WTC11 (cell line): ENCODE measurements around the gene ABCB8. TPM values are rescaled to one million over a fixed set of nuclear protein-coding genes. Genes with fewer than 3 reads are reported as not detected.

Source experiments
- ATAC-seq: fragments of 200-7000 bp; cut with Tn5 transposase; 2 replicates; pipeline ENCODE4 v1.10.0; 2021; ENCODE audit warnings: mild to moderate bottlenecking, moderate library complexity
- CTCF ChIA-PET: fragments of 300-600 bp; sonication (Branson Sonifier 250); formaldehyde crosslinking; loops from one replicate; lab custom pipeline; 2021; ENCODE audit warnings: antibody characterized with exemption; lab: Charles Lee
- POLR2A ChIA-PET: fragments of 350-600 bp; sonication (Branson Sonifier 250); formaldehyde crosslinking; loops from one replicate; lab custom pipeline; 2021; ENCODE audit warnings: antibody characterized with exemption; lab: Charles Lee
- DNase-seq: peaks from one replicate; pipeline ENCODE4 v3.0.0; 2021; ENCODE audit warnings: low spot score
- H3K27ac Mint-ChIP-seq: 2 replicates; pipeline ENCODE4 v1.8.0; 2021; ENCODE audit warnings: mixed read lengths
- H3K27me3 Mint-ChIP-seq: 2 replicates; pipeline ENCODE4 v1.8.0; 2021; ENCODE audit warnings: low read depth, mild to moderate bottlenecking, moderate library complexity, mixed read lengths
- H3K36me3 Mint-ChIP-seq: 2 replicates; pipeline ENCODE4 v1.8.0; 2021; ENCODE audit warnings: mixed read lengths
- H3K4me1 Mint-ChIP-seq: 2 replicates; pipeline ENCODE4 v1.8.0; 2022; ENCODE audit warnings: mixed read lengths
- H3K4me3 Mint-ChIP-seq: 2 replicates; pipeline ENCODE4 v1.8.0; 2021; ENCODE audit warnings: mild to moderate bottlenecking, moderate library complexity, mixed read lengths
- H3K9me3 Mint-ChIP-seq: 2 replicates; pipeline ENCODE4 v1.8.0; 2021; ENCODE audit warnings: mixed read lengths
- HMGA2 ChIP-seq: fragments of 250-450 bp; sonication (Bioruptor Pico); IDR thresholded peaks from 2 replicates; pipeline ENCODE4 v1.4.0; 2021; ENCODE audit warnings: mild to moderate bottlenecking, moderate library complexity
- ZNF121 ChIP-seq: sonication (generic); formaldehyde crosslinking; IDR thresholded peaks from 2 replicates; pipeline ENCODE4 v1.8.0; 2023; ENCODE audit warnings: missing genetic modification reagents
- ZNF219 ChIP-seq: sonication (generic); formaldehyde crosslinking; IDR thresholded peaks from 2 replicates; pipeline ENCODE4 v1.8.0; 2023; ENCODE audit warnings: missing genetic modification reagents, mild to moderate bottlenecking, borderline replicate concordance
- ZNF232 ChIP-seq: sonication (generic); formaldehyde crosslinking; IDR thresholded peaks from 2 replicates; pipeline ENCODE4 v1.8.0; 2022; ENCODE audit warnings: mild to moderate bottlenecking, missing genetic modification reagents
- ZNF317 ChIP-seq: sonication (generic); formaldehyde crosslinking; IDR thresholded peaks from 2 replicates; pipeline ENCODE4 v1.8.1; 2023; ENCODE audit warnings: low read depth, mild to moderate bottlenecking, moderate library complexity, missing genetic modification reagents, borderline replicate concordance
- ZNF396 ChIP-seq: fragments of 250-450 bp; sonication (Bioruptor Pico); IDR thresholded peaks from 2 replicates; pipeline ENCODE4 v1.8.0; 2021; ENCODE audit warnings: mild to moderate bottlenecking, moderate library complexity, borderline replicate concordance
- ZNF416 ChIP-seq: fragments of 250-450 bp; sonication (Bioruptor Pico); IDR thresholded peaks from 2 replicates; pipeline ENCODE4 v1.9.0; 2021; ENCODE audit warnings: mild to moderate bottlenecking, inconsistent platforms
- ZNF423 ChIP-seq: fragments of 250-450 bp; sonication (Bioruptor Pico); IDR thresholded peaks from 2 replicates; pipeline ENCODE4 v2.1.2; 2022; ENCODE audit warnings: mild to moderate bottlenecking, moderate library complexity
- total RNA-seq: library from RNA; stranded (reverse); gene quantifications from 3 replicates; pipeline ENCODE4 v1.2.3, GENCODE V29; 2021
- TF ChIP-seq, protein P1 (sequence below): fragments of 250-450 bp; sonication (Bioruptor Pico); IDR thresholded peaks from 2 replicates; pipeline ENCODE4 v1.9.0; 2021; ENCODE audit warnings: moderate library complexity, mild to moderate bottlenecking, inconsistent platforms, borderline replicate concordance
- TF ChIP-seq, protein P2 (sequence below): fragments of 250-450 bp; sonication (Bioruptor Pico); IDR thresholded peaks from 2 replicates; pipeline ENCODE4 v1.9.0; 2021; ENCODE audit warnings: mild to moderate bottlenecking
- TF ChIP-seq, protein P3 (sequence below): fragments of 250-450 bp; sonication (Bioruptor Pico); IDR thresholded peaks from 2 replicates; pipeline ENCODE4 v1.9.0; 2021; ENCODE audit warnings: mild to moderate bottlenecking, borderline replicate concordance
- TF ChIP-seq, protein P4 (sequence below): sonication (generic); formaldehyde crosslinking; IDR thresholded peaks from 2 replicates; pipeline ENCODE4 v1.8.0; 2022; ENCODE audit warnings: mild to moderate bottlenecking, missing genetic modification reagents
- TF ChIP-seq, protein P5 (sequence below): fragments of 250-450 bp; sonication (Bioruptor Pico); IDR thresholded peaks from 2 replicates; pipeline ENCODE4 v1.8.0; 2021; ENCODE audit warnings: mild to moderate bottlenecking
- TF ChIP-seq, protein P6 (sequence below): sonication (generic); formaldehyde crosslinking; IDR thresholded peaks from 2 replicates; pipeline ENCODE4 v1.8.1; 2023; ENCODE audit warnings: mild to moderate bottlenecking, missing genetic modification reagents, moderate library complexity
- TF ChIP-seq, protein P7 (sequence below): sonication (generic); formaldehyde crosslinking; IDR thresholded peaks from 2 replicates; pipeline ENCODE4 v1.8.1; 2022; ENCODE audit warnings: mild to moderate bottlenecking, moderate library complexity, missing genetic modification reagents

Gene ABCB8
- total RNA-seq, 1 experiment from 2014 or later: 35.9 TPM

DNA sequence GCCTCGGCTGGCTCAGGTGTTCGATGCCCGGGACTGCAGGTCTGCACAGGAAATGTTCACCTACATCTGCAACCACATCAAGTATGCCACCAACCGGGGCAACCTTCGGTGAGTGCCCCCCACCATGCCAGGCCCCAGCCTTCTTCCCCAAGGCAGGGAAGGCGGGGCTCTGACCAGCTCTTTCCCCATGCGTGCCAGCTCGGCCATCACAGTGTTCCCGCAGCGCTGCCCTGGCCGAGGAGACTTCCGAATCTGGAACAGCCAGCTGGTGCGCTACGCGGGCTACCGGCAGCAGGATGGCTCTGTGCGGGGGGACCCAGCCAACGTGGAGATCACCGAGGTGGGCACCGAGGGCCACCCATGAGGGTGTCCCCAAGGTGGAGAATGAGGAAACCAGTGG, 29.9 kb upstream of the ABCB8 start:
- peaks cover 7% of the 10 kb centered on the region; the same call in 1 of the 2 replicates for H3K4me1 Mint-ChIP-seq
- no peaks in the 10 kb centered on the region for H3K9me3 Mint-ChIP-seq
- DNase-seq (no peak), ATAC-seq (no peak)
- TF ChIP-seq ZNF219: no peak
- TF ChIP-seq, protein P1, sequence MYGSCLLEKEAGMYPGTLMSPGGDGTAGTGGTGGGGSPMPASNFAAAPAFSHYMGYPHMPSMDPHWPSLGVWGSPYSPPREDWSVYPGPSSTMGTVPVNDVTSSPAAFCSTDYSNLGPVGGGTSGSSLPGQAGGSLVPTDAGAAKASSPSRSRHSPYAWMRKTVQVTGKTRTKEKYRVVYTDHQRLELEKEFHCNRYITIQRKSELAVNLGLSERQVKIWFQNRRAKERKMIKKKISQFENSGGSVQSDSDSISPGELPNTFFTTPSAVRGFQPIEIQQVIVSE (CRISPR knock-in tag): no peak
- TF ChIP-seq, protein P2, sequence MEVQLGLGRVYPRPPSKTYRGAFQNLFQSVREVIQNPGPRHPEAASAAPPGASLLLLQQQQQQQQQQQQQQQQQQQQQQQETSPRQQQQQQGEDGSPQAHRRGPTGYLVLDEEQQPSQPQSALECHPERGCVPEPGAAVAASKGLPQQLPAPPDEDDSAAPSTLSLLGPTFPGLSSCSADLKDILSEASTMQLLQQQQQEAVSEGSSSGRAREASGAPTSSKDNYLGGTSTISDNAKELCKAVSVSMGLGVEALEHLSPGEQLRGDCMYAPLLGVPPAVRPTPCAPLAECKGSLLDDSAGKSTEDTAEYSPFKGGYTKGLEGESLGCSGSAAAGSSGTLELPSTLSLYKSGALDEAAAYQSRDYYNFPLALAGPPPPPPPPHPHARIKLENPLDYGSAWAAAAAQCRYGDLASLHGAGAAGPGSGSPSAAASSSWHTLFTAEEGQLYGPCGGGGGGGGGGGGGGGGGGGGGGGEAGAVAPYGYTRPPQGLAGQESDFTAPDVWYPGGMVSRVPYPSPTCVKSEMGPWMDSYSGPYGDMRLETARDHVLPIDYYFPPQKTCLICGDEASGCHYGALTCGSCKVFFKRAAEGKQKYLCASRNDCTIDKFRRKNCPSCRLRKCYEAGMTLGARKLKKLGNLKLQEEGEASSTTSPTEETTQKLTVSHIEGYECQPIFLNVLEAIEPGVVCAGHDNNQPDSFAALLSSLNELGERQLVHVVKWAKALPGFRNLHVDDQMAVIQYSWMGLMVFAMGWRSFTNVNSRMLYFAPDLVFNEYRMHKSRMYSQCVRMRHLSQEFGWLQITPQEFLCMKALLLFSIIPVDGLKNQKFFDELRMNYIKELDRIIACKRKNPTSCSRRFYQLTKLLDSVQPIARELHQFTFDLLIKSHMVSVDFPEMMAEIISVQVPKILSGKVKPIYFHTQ (CRISPR knock-in tag): no peak
- TF ChIP-seq, protein P3, sequence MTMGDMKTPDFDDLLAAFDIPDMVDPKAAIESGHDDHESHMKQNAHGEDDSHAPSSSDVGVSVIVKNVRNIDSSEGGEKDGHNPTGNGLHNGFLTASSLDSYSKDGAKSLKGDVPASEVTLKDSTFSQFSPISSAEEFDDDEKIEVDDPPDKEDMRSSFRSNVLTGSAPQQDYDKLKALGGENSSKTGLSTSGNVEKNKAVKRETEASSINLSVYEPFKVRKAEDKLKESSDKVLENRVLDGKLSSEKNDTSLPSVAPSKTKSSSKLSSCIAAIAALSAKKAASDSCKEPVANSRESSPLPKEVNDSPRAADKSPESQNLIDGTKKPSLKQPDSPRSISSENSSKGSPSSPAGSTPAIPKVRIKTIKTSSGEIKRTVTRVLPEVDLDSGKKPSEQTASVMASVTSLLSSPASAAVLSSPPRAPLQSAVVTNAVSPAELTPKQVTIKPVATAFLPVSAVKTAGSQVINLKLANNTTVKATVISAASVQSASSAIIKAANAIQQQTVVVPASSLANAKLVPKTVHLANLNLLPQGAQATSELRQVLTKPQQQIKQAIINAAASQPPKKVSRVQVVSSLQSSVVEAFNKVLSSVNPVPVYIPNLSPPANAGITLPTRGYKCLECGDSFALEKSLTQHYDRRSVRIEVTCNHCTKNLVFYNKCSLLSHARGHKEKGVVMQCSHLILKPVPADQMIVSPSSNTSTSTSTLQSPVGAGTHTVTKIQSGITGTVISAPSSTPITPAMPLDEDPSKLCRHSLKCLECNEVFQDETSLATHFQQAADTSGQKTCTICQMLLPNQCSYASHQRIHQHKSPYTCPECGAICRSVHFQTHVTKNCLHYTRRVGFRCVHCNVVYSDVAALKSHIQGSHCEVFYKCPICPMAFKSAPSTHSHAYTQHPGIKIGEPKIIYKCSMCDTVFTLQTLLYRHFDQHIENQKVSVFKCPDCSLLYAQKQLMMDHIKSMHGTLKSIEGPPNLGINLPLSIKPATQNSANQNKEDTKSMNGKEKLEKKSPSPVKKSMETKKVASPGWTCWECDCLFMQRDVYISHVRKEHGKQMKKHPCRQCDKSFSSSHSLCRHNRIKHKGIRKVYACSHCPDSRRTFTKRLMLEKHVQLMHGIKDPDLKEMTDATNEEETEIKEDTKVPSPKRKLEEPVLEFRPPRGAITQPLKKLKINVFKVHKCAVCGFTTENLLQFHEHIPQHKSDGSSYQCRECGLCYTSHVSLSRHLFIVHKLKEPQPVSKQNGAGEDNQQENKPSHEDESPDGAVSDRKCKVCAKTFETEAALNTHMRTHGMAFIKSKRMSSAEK: no peak
- TF ChIP-seq, protein P4, sequence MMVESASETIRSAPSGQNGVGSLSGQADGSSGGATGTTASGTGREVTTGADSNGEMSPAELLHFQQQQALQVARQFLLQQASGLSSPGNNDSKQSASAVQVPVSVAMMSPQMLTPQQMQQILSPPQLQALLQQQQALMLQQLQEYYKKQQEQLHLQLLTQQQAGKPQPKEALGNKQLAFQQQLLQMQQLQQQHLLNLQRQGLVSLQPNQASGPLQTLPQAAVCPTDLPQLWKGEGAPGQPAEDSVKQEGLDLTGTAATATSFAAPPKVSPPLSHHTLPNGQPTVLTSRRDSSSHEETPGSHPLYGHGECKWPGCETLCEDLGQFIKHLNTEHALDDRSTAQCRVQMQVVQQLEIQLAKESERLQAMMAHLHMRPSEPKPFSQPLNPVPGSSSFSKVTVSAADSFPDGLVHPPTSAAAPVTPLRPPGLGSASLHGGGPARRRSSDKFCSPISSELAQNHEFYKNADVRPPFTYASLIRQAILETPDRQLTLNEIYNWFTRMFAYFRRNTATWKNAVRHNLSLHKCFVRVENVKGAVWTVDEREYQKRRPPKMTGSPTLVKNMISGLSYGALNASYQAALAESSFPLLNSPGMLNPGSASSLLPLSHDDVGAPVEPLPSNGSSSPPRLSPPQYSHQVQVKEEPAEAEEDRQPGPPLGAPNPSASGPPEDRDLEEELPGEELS (CRISPR knock-in tag): no peak
- no peak for TF ChIP-seq ZNF396 (CRISPR knock-in tag)
- no peak for TF ChIP-seq HMGA2 (CRISPR knock-in tag)
- H3K4me3 Mint-ChIP-seq: no peak overlapping the region
- CTCF ChIA-PET: interaction anchor here (2.1 to 5.5 kb wide), 2 partner anchors 10 to 11 kb away, joined by 6 to 61 read pairs; no protein-coding TSS in a partner anchor
- H3K36me3 Mint-ChIP-seq: no peaks in the 10 kb centered on the region
- H3K27me3 Mint-ChIP-seq: peaks cover 2% of the 10 kb centered on the region; the same call in 1 of the 2 replicates
- no peak overlapping the region for H3K27ac Mint-ChIP-seq
- POLR2A ChIA-PET: no interaction called here

DNA sequence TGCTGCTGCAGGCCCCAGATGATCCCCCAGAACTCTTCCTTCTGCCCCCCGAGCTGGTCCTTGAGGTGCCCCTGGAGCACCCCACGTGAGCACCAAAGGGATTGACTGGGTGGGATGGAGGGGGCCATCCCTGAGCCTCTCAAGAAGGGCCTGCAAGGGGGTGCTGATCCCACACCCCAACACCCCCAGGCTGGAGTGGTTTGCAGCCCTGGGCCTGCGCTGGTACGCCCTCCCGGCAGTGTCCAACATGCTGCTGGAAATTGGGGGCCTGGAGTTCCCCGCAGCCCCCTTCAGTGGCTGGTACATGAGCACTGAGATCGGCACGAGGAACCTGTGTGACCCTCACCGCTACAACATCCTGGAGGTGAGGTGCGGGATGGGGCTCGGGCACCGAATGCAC, 29.2 kb upstream of the ABCB8 start:
- Mint-ChIP-seq H3K4me1 (peaks cover 4% of the 10 kb centered on the region; the same call in 1 of the 2 replicates), H3K9me3 (no peaks in the 10 kb centered on the region), H3K4me3 (no peak overlapping the region), H3K27me3 (peaks cover 2% of the 10 kb centered on the region; the same call in 1 of the 2 replicates), H3K36me3 (no peaks in the 10 kb centered on the region), H3K27ac (no peak overlapping the region)
- no peak for ATAC-seq
- ChIA-PET CTCF (interaction anchor here (2.1 to 5.5 kb wide), 2 partner anchors 10 to 11 kb away, joined by 6 to 61 read pairs; no protein-coding TSS in a partner anchor), POLR2A (no interaction called here)
- no peak for DNase-seq
- no peak for TF ChIP-seq ZNF121
- TF ChIP-seq ZNF232: no peak
- TF ChIP-seq ZNF423 (CRISPR knock-in tag): no peak
- TF ChIP-seq, protein P5, sequence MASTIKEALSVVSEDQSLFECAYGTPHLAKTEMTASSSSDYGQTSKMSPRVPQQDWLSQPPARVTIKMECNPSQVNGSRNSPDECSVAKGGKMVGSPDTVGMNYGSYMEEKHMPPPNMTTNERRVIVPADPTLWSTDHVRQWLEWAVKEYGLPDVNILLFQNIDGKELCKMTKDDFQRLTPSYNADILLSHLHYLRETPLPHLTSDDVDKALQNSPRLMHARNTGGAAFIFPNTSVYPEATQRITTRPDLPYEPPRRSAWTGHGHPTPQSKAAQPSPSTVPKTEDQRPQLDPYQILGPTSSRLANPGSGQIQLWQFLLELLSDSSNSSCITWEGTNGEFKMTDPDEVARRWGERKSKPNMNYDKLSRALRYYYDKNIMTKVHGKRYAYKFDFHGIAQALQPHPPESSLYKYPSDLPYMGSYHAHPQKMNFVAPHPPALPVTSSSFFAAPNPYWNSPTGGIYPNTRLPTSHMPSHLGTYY: no peak
- no peak for TF ChIP-seq ZNF317 (CRISPR knock-in tag)
- TF ChIP-seq, protein P6, sequence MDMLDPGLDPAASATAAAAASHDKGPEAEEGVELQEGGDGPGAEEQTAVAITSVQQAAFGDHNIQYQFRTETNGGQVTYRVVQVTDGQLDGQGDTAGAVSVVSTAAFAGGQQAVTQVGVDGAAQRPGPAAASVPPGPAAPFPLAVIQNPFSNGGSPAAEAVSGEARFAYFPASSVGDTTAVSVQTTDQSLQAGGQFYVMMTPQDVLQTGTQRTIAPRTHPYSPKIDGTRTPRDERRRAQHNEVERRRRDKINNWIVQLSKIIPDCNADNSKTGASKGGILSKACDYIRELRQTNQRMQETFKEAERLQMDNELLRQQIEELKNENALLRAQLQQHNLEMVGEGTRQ (CRISPR knock-in tag): no peak
- no peak for TF ChIP-seq ZNF416 (CRISPR knock-in tag)
- TF ChIP-seq, protein P7, sequence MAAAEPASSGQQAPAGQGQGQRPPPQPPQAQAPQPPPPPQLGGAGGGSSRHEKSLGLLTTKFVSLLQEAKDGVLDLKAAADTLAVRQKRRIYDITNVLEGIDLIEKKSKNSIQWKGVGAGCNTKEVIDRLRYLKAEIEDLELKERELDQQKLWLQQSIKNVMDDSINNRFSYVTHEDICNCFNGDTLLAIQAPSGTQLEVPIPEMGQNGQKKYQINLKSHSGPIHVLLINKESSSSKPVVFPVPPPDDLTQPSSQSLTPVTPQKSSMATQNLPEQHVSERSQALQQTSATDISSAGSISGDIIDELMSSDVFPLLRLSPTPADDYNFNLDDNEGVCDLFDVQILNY (CRISPR knock-in tag): no peak
- TF ChIP-seq, protein P3: no peak
